CD4-positive, alpha-beta T cell (primary cell): Measurements from ENCODE around the gene CDKN2B-AS1. TPM values are rescaled to one million over a fixed set of nuclear protein-coding genes. Genes with fewer than 3 reads are reported as not detected.

Source experiments
- ATAC-seq: fragments of 200-7000 bp; cut with Tn5 transposase; one replicate; pipeline ENCODE4 v1.10.0; 2022; ENCODE audit warnings: mild to moderate bottlenecking; ENCODE audit not compliant: poor library complexity
- CTCF ChIA-PET: fragments of 350-600 bp; sonication (Branson Sonifier 250); formaldehyde crosslinking; loops from one replicate; lab custom pipeline; 2021; ENCODE audit warnings: antibody characterized with exemption, inconsistent platforms; lab: Charles Lee
- POLR2A ChIA-PET: fragments of 350-600 bp; sonication (Branson Sonifier 250); formaldehyde crosslinking; loops from one replicate; lab custom pipeline; 2021; ENCODE audit warnings: antibody characterized with exemption, inconsistent platforms; lab: Charles Lee
- DNase-seq, 14 experiments: peaks; one replicate each; pipeline ENCODE4 v3.0.0-alpha.2; 2013 to 2020; ENCODE audit warnings: mixed read lengths in 2 of 14
- H3K27ac ChIP-seq, 2 donors: one replicate each; pipeline versions ENCODE4 v1.5.1 to v1.7.0; 2013; ENCODE audit warnings: low read length in 2 of 2, low read depth in 1 of 2, mild to moderate bottlenecking in 1 of 2
- H3K27me3 ChIP-seq, 2 experiments: 1 replicate in 1 of 2; 2 replicates in 1 of 2; pipeline versions ENCODE4 v1.6.1 to v1.7.0; 2013; ENCODE audit warnings: low read length in 2 of 2, control low read depth in 1 of 2, mild to moderate bottlenecking in 1 of 2, moderate library complexity in 1 of 2; ENCODE audit not compliant: insufficient read depth in 2 of 2, control insufficient read depth in 1 of 2
- H3K36me3 ChIP-seq: one replicate; pipeline ENCODE4 v1.6.1; 2013; ENCODE audit warnings: low read length, control low read depth; ENCODE audit not compliant: insufficient read depth
- H3K4me1 ChIP-seq: one replicate; pipeline ENCODE4 v1.6.1; 2013; ENCODE audit warnings: low read length, control low read depth; ENCODE audit not compliant: insufficient read depth
- H3K4me3 ChIP-seq: one replicate; pipeline ENCODE4 v1.5.1; 2013; ENCODE audit warnings: mild to moderate bottlenecking, low read length, moderate library complexity
- H3K9me3 ChIP-seq, 2 experiments: 1 replicate in 1 of 2; 2 replicates in 1 of 2; pipeline versions ENCODE4 v1.6.1 to v1.7.0; 2013; ENCODE audit warnings: low read length in 2 of 2, mild to moderate bottlenecking in 2 of 2, control low read depth in 1 of 2, moderate library complexity in 1 of 2; ENCODE audit not compliant: control insufficient read depth in 1 of 2, insufficient read depth in 1 of 2
- H3K27ac Mint-ChIP-seq: one replicate; pipeline ENCODE4 v1.8.0; 2020; ENCODE audit warnings: mixed read lengths
- H3K27me3 Mint-ChIP-seq: one replicate; pipeline ENCODE4 v1.8.0; 2021; ENCODE audit warnings: mixed read lengths
- H3K36me3 Mint-ChIP-seq: one replicate; pipeline ENCODE4 v1.8.0; 2021; ENCODE audit warnings: low read depth, mixed read lengths
- H3K4me1 Mint-ChIP-seq: one replicate; pipeline ENCODE4 v1.8.0; 2021; ENCODE audit warnings: low read depth, mixed read lengths
- H3K4me3 Mint-ChIP-seq: one replicate; pipeline ENCODE4 v1.8.0; 2020; ENCODE audit warnings: mild to moderate bottlenecking, mixed read lengths
- H3K9me3 Mint-ChIP-seq: one replicate; pipeline ENCODE4 v1.8.0; 2020; ENCODE audit warnings: mixed read lengths
- intact Hi-C, 2 experiments: fragments of 100-400 bp; cut with DNase I in 1 of 2; cut with micrococcal nuclease in 1 of 2; formaldehyde crosslinking; loops; one replicate each; pipeline versions ENCODE4 v1.15.1 to v1.9.0; 2023 to 2025; cut with DNase I, micrococcal nuclease
- total RNA-seq, 174 experiments: library from RNA in 2 of 174; stranded (reverse) in 2 of 174; gene quantifications; one replicate each; pipeline ENCODE4 v1.2.3 and lab custom pipeline; 2021 to 2026
- TF ChIP-seq, protein P1 (sequence below): fragments of 200-600 bp; IDR thresholded peaks from one replicate; pipeline ENCODE4 v1.8.0; 2022; ENCODE audit warnings: antibody characterized with exemption, mild to moderate bottlenecking

CDKN2B-AS1 gene
- total RNA-seq, 2 experiments from 2014 or later = 0.25 to 0.30 TPM

DNA sequence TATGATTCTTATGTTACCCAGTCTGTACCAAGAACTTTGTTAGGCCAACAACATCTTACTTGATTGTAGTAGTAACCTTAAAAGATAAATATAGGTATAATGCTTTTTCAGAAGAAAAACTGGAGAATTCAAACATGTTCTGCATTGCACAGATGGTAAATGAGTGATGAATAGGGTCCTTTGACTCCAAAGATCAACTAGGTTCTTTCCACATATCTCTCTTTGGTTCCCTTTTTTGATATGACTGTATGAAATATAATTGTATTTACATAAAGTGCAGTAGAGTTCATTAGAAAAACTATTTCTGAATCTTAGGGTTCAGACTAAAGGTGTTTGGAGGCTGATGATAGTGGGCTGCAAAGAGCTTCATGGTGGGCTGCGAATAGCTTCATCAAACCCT is 165.0 kb downstream of the CDKN2B-AS1 start:
- Histone ChIP-seq H3K9me3 (no peaks in the 10 kb centered on the region), H3K4me3 (no peak overlapping the region), H3K4me1 (no peaks in the 10 kb centered on the region), H3K27me3 (peaks cover 0 to 4% of the 10 kb centered on the region in 2 experiments), H3K36me3 (no peaks in the 10 kb centered on the region), H3K27ac (no peak overlapping the region)
- TF ChIP-seq, protein P1, sequence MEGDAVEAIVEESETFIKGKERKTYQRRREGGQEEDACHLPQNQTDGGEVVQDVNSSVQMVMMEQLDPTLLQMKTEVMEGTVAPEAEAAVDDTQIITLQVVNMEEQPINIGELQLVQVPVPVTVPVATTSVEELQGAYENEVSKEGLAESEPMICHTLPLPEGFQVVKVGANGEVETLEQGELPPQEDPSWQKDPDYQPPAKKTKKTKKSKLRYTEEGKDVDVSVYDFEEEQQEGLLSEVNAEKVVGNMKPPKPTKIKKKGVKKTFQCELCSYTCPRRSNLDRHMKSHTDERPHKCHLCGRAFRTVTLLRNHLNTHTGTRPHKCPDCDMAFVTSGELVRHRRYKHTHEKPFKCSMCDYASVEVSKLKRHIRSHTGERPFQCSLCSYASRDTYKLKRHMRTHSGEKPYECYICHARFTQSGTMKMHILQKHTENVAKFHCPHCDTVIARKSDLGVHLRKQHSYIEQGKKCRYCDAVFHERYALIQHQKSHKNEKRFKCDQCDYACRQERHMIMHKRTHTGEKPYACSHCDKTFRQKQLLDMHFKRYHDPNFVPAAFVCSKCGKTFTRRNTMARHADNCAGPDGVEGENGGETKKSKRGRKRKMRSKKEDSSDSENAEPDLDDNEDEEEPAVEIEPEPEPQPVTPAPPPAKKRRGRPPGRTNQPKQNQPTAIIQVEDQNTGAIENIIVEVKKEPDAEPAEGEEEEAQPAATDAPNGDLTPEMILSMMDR = no peak
- ChIA-PET CTCF (no interaction called here), POLR2A (no interaction called here)
- peaks cover 20% of the 10 kb centered on the region for H3K27me3 Mint-ChIP-seq
- no peak overlapping the region for H3K4me3 Mint-ChIP-seq
- intact Hi-C loops = no loop called here
- no peaks in the 10 kb centered on the region for H3K4me1 Mint-ChIP-seq
- H3K36me3 Mint-ChIP-seq = no peaks in the 10 kb centered on the region
- H3K27ac Mint-ChIP-seq = no peak overlapping the region
- H3K9me3 Mint-ChIP-seq = no peaks in the 10 kb centered on the region
- DNase-seq (no peak), ATAC-seq (no peak)

DNA sequence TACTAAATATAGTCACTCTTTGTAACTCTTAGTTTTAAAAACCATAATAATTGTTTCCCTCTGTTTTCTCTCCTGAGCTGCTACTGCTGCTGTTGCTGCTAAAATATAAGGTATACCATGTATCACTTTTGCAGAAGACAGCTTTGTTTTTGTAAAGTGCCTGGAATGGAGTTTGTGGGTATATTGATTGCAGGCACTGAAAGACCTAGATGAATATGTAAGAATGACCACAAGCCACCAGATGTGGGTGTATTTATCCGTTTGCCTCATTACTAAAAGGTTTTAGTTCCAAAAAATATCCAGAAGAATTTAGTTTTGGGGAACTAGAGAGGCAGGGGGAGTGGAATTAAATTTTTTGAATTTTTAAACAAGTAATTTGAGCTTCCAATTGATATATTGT is 165.6 kb downstream of the CDKN2B-AS1 start:
- POLR2A ChIA-PET = no interaction called here
- H3K4me3 ChIP-seq = no peak overlapping the region
- TF ChIP-seq, protein P1 = no peak
- Mint-ChIP-seq H3K27ac (no peak overlapping the region), H3K4me1 (no peaks in the 10 kb centered on the region), H3K27me3 (peaks cover 20% of the 10 kb centered on the region), H3K4me3 (no peak overlapping the region), H3K9me3 (no peaks in the 10 kb centered on the region), H3K36me3 (no peaks in the 10 kb centered on the region)
- no peak overlapping the region for H3K27ac ChIP-seq
- DNase-seq (no peak), ATAC-seq (no peak)
- H3K27me3 ChIP-seq = peaks cover 0 to 4% of the 10 kb centered on the region in 2 experiments
- no peaks in the 10 kb centered on the region for H3K36me3 ChIP-seq
- H3K4me1 ChIP-seq = no peaks in the 10 kb centered on the region
- CTCF ChIA-PET = no interaction called here
- H3K9me3 ChIP-seq = no peaks in the 10 kb centered on the region
- intact Hi-C loops = no loop called here

DNA sequence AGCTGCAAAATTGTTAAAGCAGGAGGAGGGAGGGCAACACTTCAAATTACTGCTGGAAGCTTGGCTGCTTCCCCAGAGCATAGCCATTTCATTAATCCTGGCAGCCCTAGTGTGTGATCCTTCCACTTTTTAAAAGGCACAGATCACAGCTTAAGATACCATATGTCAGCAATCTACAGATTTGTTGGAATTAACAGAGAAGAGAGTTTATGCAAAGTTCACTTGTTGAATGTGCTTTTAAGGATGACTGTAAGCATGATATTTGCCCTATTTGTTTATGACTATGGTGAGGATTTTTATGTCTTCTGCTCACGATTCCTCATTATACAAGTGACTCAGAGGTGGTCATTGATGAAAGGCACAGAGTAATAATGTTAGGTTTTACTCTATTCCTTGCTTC is 170.6 kb downstream of the CDKN2B-AS1 start:
- no peaks in the 10 kb centered on the region for H3K4me1 Mint-ChIP-seq
- intact Hi-C loops = no loop called here
- no peak overlapping the region for H3K27ac ChIP-seq
- H3K36me3 Mint-ChIP-seq = no peaks in the 10 kb centered on the region
- ATAC-seq (no peak), DNase-seq (no peak)
- no peaks in the 10 kb centered on the region for H3K36me3 ChIP-seq
- H3K27me3 Mint-ChIP-seq = peaks cover 12% of the 10 kb centered on the region
- peaks cover 0 to 4% of the 10 kb centered on the region in 2 experiments for H3K27me3 ChIP-seq
- H3K9me3 ChIP-seq = no peaks in the 10 kb centered on the region
- ChIA-PET POLR2A (no interaction called here), CTCF (no interaction called here)
- H3K4me1 ChIP-seq = no peaks in the 10 kb centered on the region
- H3K4me3 Mint-ChIP-seq = no peak overlapping the region
- TF ChIP-seq, protein P1 = no peak
- H3K27ac Mint-ChIP-seq = no peak overlapping the region
- H3K9me3 Mint-ChIP-seq = no peaks in the 10 kb centered on the region
- no peak overlapping the region for H3K4me3 ChIP-seq
